GM18498 (cell line): Measurements from ENCODE around the gene RBP5.

Experiments
- ATAC-seq: cut with Tn5 transposase; IDR thresholded peaks from one replicate; pipeline ENCODE4 v1.9.1; 2021; ENCODE audit warnings: mild to moderate bottlenecking, moderate library complexity; ENCODE audit not compliant: unreplicated experiment

The RBP5 gene

GRCh38 chr12:7128681-7129286, at the start of gene RBP5:
Gene RBP5, minus strand, starts transcription at chr12:7128889. Its CDS starts 114 bp downstream, at chr12:7128775.
- ATAC-seq = no peak

GRCh38 chr12:7178481-7178880, 49.8 kb upstream of the RBP5 start:
- ATAC-seq = no peak

GRCh38 chr12:7176595-7176994, 47.9 kb upstream of the RBP5 start:
- no peak for ATAC-seq

- no peak for ATAC-seq
Observed at GRCh38 chr12:7175493-7175892, 46.8 kb upstream of the RBP5 start.

GRCh38 chr12:7171854-7172253, 43.2 kb upstream of the RBP5 start:
- no peak for ATAC-seq

GRCh38 chr12:7169951-7170350, 41.3 kb upstream of the RBP5 start:
- no peak for ATAC-seq

GRCh38 chr12:7162691-7163114, 34.0 kb upstream of the RBP5 start:
- ATAC-seq = no peak

GRCh38 chr12:7161811-7162210, 33.1 kb upstream of the RBP5 start:
- no peak for ATAC-seq

- ATAC-seq = no peak
Observed at GRCh38 chr12:7161327-7161726, 32.6 kb upstream of the RBP5 start.

- ATAC-seq = no peak
Observed at GRCh38 chr12:7160183-7160582, 31.5 kb upstream of the RBP5 start.

GRCh38 chr12:7158781-7159609, 30.3 kb upstream of the RBP5 start:
- no peak for ATAC-seq

GRCh38 chr12:7157391-7157790, 28.7 kb upstream of the RBP5 start:
- no peak for ATAC-seq

GRCh38 chr12:7156259-7157197, 27.8 kb upstream of the RBP5 start:
- no peak for ATAC-seq

- ATAC-seq = no peak
Observed at GRCh38 chr12:7155471-7156034, 26.9 kb upstream of the RBP5 start.

GRCh38 chr12:7154901-7155470, 26.3 kb upstream of the RBP5 start:
- ATAC-seq = no peak

GRCh38 chr12:7154042-7154441, 25.4 kb upstream of the RBP5 start:
- ATAC-seq = no peak

- no peak for ATAC-seq
Observed at GRCh38 chr12:7152818-7153217, 24.1 kb upstream of the RBP5 start.

- no peak for ATAC-seq
Observed at GRCh38 chr12:7151532-7151931, 22.8 kb upstream of the RBP5 start.

GRCh38 chr12:7150841-7151240, 22.2 kb upstream of the RBP5 start:
- ATAC-seq = no peak

GRCh38 chr12:7150356-7150755, 21.7 kb upstream of the RBP5 start:
- no peak for ATAC-seq

- ATAC-seq = no peak
Observed at GRCh38 chr12:7146906-7147305, 18.2 kb upstream of the RBP5 start.
